HCT116 (cell line): ENCODE results near the gene VRK1.

Experiments used
- CTCF ChIP-seq, 3 experiments: fragments of 200-600 bp in 1 of 3; sonication (generic) in 1 of 3; IDR thresholded peaks in 2 of 3; conservative IDR thresholded peaks in 1 of 3; 2 replicates each; pipeline ENCODE4 v1.5.1; 2012 to 2017; ENCODE audit warnings: low read depth in 2 of 3, low read length in 2 of 3, antibody characterized with exemption in 1 of 3, borderline replicate concordance in 1 of 3, control low read depth in 1 of 3, mild to moderate bottlenecking in 1 of 3, mixed read lengths in 1 of 3, mixed run types in 1 of 3, moderate library complexity in 1 of 3; ENCODE audit not compliant: insufficient read depth in 1 of 3
- EGR1 ChIP-seq: IDR thresholded peaks from 2 replicates; pipeline ENCODE4 v1.6.1; 2012; ENCODE audit warnings: low read depth
- ELF1 ChIP-seq: IDR thresholded peaks from 2 replicates; pipeline ENCODE4 v1.6.1; 2012; ENCODE audit warnings: low read depth, borderline replicate concordance
- EZH2 ChIP-seq: fragments of 200-600 bp; sonication (generic); IDR thresholded peaks from 2 replicates; pipeline ENCODE4 v1.6.1; 2017; ENCODE audit warnings: antibody characterized with exemption, mixed run types
- EZH2phosphoT487 ChIP-seq: fragments of 200-600 bp; IDR thresholded peaks from 2 replicates; pipeline ENCODE4 v1.6.1; 2018; ENCODE audit warnings: antibody characterized with exemption, borderline replicate concordance
- FOSL1 ChIP-seq: IDR thresholded peaks from 2 replicates; pipeline ENCODE4 v1.6.1; 2012; ENCODE audit warnings: low read depth
- POLR2A ChIP-seq: IDR thresholded peaks from 2 replicates; pipeline ENCODE4 v1.7.0; 2011; ENCODE audit warnings: borderline replicate concordance; ENCODE audit not compliant: insufficient read depth, insufficient read length; ENCODE audit errors: extremely low read depth
- POLR2AphosphoS5 ChIP-seq: IDR thresholded peaks from 2 replicates; pipeline ENCODE4 v1.6.1; 2011; ENCODE audit warnings: mild to moderate bottlenecking, low read depth, low read length, moderate library complexity
- RAD21 ChIP-seq: IDR thresholded peaks from 2 replicates; pipeline ENCODE4 v1.6.1; 2012; ENCODE audit warnings: low read depth, mild to moderate bottlenecking
- REST ChIP-seq: IDR thresholded peaks from 2 replicates; pipeline ENCODE4 v1.6.1; 2012; ENCODE audit warnings: low read depth
- SP1 ChIP-seq: IDR thresholded peaks from 2 replicates; pipeline ENCODE4 v1.6.1; 2012; ENCODE audit warnings: low read depth
- YY1 ChIP-seq: IDR thresholded peaks from 2 replicates; pipeline ENCODE4 v1.6.1; 2011; ENCODE audit warnings: low read length, low read depth, moderate library complexity, mild to moderate bottlenecking; ENCODE audit not compliant: insufficient replicate concordance; ENCODE audit errors: extremely low read depth
- ZFX ChIP-seq: fragments of 450-650 bp; IDR thresholded peaks from 2 replicates; pipeline ENCODE4 v1.6.1; 2017

- TF ChIP-seq CTCF (IDR thresholded peaks at IDR 0.05 in 2 of 3, conservative IDR thresholded peaks at IDR 0.05 in 1 of 3; ENCODE audit: borderline replicate concordance in 1 of 3, insufficient read depth in 1 of 3, low read depth in 2 of 3, low read length in 2 of 3) (no peak), ELF1 (no peak), FOSL1 (no peak), SP1 (no peak), REST (no peak), POLR2A (no peak), EZH2 (no peak), EZH2phosphoT487 (no peak), YY1 (no peak), RAD21 (no peak), EGR1 (no peak), ZFX (no peak), POLR2AphosphoS5 (no peak)
Observed at GRCh38 chr14:96848011-96848410, 50.8 kb downstream of the VRK1 start.
